HEK293T (cell line): ENCODE results near the gene CCDC97.

Source experiments
- FOXA1 ChIP-seq: fragments of 450-650 bp; IDR thresholded peaks from 2 replicates; pipeline ENCODE4 v1.6.1; 2016; ENCODE audit warnings: mild to moderate bottlenecking
- FOXK2 ChIP-seq: fragments of 450-650 bp; IDR thresholded peaks from 2 replicates; pipeline ENCODE4 v1.6.1; 2016; ENCODE audit warnings: mild to moderate bottlenecking
- FOXM1 ChIP-seq: fragments of 450-650 bp; IDR thresholded peaks from 2 replicates; pipeline ENCODE4 v1.6.1; 2017; ENCODE audit warnings: mild to moderate bottlenecking, borderline replicate concordance
- L3MBTL2 ChIP-seq: fragments of 450-650 bp; conservative IDR thresholded peaks from 2 replicates; pipeline ENCODE4 v1.6.1; 2016; ENCODE audit warnings: mild to moderate bottlenecking
- LEF1 ChIP-seq: fragments of 450-650 bp; IDR thresholded peaks from 2 replicates; pipeline ENCODE4 v1.6.1; 2017; ENCODE audit warnings: mild to moderate bottlenecking, borderline replicate concordance

GRCh38 chr19:41276231-41276630 is 33.7 kb upstream of the CCDC97 start:
- TF ChIP-seq LEF1 (no peak), FOXK2 (no peak), FOXA1 (no peak), L3MBTL2 (no peak), FOXM1 (no peak)
